ENCODE data around the gene FOXJ2. TPM values are rescaled to one million over a fixed set of nuclear protein-coding genes. Genes with fewer than 3 reads are reported as not detected.
"Not testable (repeated sequence)": the region's sequence is repeated elsewhere in the genome, so short reads cannot be mapped to it uniquely, and the experiment has no call there.

Gene FOXJ2
- total RNA-seq, result 10 to 100 TPM in 2 of 4 donors, 1 to 10 TPM in 2; 7.4 to 37.7 (median 10.8) TPM

- DNase-seq, result peak; percentile 74 to 86
- Histone ChIP-seq H3K27ac (peak within 1 kb of the TSS; percentile 97 to 98), H3K36me3 (no peaks in the 10 kb centered on the region), H3K27me3 (no peaks in the 10 kb centered on the region), H3K4me1 (peaks cover 0 to 3% of the 10 kb centered on the region in 2 donors), H3K4me3 (peak within 1 kb of the TSS; percentile 80 to 95), H3K9me3 (no peaks in the 10 kb centered on the region)
- intact Hi-C loops (cut with DNase I; ENCODE audit: low total_unique reads), result no loop called here
- TF ChIP-seq POLR2A (IDR thresholded peaks at IDR 0.05) (peak; percentile 68 to 86), CTCF (IDR thresholded peaks at IDR 0.05) (peak in 1 of 4 experiments; percentile 5)
Measured at GRCh38 chr12:8032242-8033152, at the start of gene FOXJ2. Gene FOXJ2 (plus strand): TSS chr12:8032716. CDS start chr12:8039833, 7,117 bp downstream.

- H3K27ac ChIP-seq; H3K4me3 ChIP-seq; H3K4me1 ChIP-seq; H3K9me3 ChIP-seq; H3K27me3 ChIP-seq; intact Hi-C loops (cut with DNase I; ENCODE audit: low total_unique reads); DNase-seq; H3K36me3 ChIP-seq: not testable (repeated sequence)
Measured at GRCh38 chr12:7983019-7983418, 49.5 kb upstream of the FOXJ2 start.

- DNase-seq; H3K4me1 ChIP-seq; intact Hi-C loops (cut with DNase I; ENCODE audit: low total_unique reads); H3K4me3 ChIP-seq; H3K27ac ChIP-seq; H3K36me3 ChIP-seq; H3K27me3 ChIP-seq; H3K9me3 ChIP-seq: not testable (repeated sequence)
Measured at GRCh38 chr12:7983460-7983859, 49.1 kb upstream of the FOXJ2 start.

- Histone ChIP-seq H3K27me3 (no peaks in the 10 kb centered on the region), H3K27ac (no peak overlapping the region), H3K4me3 (no peak overlapping the region), H3K36me3 (no peaks in the 10 kb centered on the region), H3K9me3 (no peaks in the 10 kb centered on the region), H3K4me1 (no peaks in the 10 kb centered on the region)
- intact Hi-C loops (cut with DNase I; ENCODE audit: low total_unique reads), result no loop called here
- TF ChIP-seq CTCF (IDR thresholded peaks at IDR 0.05) (no peak), POLR2A (IDR thresholded peaks at IDR 0.05) (no peak)
- no peak for DNase-seq
Measured at GRCh38 chr12:7984900-7985299, 47.6 kb upstream of the FOXJ2 start.

- Histone ChIP-seq H3K9me3 (no peaks in the 10 kb centered on the region), H3K27me3 (no peaks in the 10 kb centered on the region)
Measured at GRCh38 chr12:7985802-7986418, 46.6 kb upstream of the FOXJ2 start.

More at GRCh38 chr12:7985802-7986418, 46.6 kb upstream of the FOXJ2 start:
- TF ChIP-seq POLR2A (IDR thresholded peaks at IDR 0.05), result no peak
- no peak for TF ChIP-seq CTCF (IDR thresholded peaks at IDR 0.05)
- no peaks in the 10 kb centered on the region for H3K36me3 ChIP-seq
- no peaks in the 10 kb centered on the region for H3K4me1 ChIP-seq
- intact Hi-C loops (cut with DNase I; ENCODE audit: low total_unique reads), result no loop called here
- no peak for DNase-seq
- no peak overlapping the region for H3K4me3 ChIP-seq
- no peak overlapping the region for H3K27ac ChIP-seq

All from uterus (tissue), 4 donors.